NCI-H69 (cell line): Measurements from ENCODE around the gene BCAN.

Experiments
- DNase-seq: peaks from one replicate; lab custom pipeline; 2025; lab: John Stamatoyannopoulos, UW

Gene BCAN

DNA sequence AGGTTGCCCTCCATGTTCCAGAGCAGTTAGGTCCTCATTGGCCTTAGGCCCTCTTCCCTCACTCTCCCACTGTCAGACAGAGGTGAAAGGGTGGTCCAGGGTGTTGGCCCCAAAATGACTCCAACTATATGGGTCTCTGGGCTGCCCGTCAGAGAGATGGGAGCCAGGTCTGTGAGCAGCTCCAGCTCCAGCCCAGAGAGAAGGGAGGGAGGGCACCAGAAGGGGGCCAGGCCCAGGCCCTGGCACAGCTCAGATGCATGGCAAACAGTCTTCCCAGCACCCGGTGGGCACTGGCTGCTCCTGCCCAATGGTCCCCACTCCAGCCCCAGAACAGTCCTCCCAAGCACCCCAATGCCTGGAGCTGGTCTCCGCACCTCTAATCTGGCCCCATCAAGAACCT lies 2.2 kb downstream of the BCAN start:
- DNase-seq = no peak

DNA sequence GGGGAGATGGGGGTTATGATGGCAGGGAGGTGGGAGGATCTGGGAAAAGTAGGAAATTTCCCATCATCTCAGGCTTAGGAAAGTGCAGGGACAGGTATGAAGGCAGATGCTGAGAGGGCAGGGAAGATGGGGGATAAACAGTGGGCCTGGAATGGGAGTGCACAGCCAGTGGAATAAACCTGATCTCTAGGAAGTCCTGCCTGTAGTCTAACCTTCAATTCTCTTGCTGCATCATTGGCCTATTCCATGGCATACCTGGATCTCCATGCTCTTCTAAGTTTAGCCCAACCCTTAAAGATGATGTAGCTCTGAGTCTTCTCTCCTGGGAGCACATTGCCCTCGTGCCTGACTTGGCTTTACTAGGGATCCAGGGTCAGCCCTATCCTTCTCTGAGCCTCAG lies 2.7 kb downstream of the BCAN start:
- no peak for DNase-seq

GRCh38 chr1:156645056-156645455 lies 3.1 kb downstream of the BCAN start:
- no peak for DNase-seq

- no peak for DNase-seq
Measured at GRCh38 chr1:156645666-156646065, 3.7 kb downstream of the BCAN start.

DNA sequence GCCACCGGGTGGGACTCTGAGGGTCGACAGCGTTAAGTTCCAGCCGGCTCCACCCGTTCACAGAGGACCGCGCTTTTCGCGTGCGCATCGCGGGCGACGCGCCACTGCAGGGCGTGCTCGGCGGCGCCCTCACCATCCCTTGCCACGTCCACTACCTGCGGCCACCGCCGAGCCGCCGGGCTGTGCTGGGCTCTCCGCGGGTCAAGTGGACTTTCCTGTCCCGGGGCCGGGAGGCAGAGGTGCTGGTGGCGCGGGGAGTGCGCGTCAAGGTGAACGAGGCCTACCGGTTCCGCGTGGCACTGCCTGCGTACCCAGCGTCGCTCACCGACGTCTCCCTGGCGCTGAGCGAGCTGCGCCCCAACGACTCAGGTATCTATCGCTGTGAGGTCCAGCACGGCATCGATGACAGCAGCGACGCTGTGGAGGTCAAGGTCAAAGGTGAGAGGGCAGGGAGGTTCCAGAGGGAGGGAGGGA lies 4.9 kb downstream of the BCAN start:
- no peak for DNase-seq

DNA sequence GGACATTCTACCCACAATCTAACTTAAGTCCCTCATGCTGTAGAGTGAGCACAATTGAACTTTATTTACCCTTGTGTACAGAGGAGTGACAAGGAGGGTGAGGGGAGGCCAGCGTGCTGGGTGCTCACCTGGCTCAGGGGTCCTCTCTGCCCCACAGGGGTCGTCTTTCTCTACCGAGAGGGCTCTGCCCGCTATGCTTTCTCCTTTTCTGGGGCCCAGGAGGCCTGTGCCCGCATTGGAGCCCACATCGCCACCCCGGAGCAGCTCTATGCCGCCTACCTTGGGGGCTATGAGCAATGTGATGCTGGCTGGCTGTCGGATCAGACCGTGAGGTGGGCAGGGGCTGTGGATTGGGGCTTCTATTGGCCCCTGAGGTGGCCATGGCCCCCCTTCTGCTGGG lies 5.4 kb downstream of the BCAN start:
- DNase-seq = no peak

- DNase-seq = no peak
Measured at GRCh38 chr1:156648496-156648895, 6.6 kb downstream of the BCAN start.

GRCh38 chr1:156648951-156649350 lies 7.0 kb downstream of the BCAN start:
- peak; percentile 16 for DNase-seq

GRCh38 chr1:156652131-156652991 lies 10.4 kb downstream of the BCAN start:
- no peak for DNase-seq

DNA sequence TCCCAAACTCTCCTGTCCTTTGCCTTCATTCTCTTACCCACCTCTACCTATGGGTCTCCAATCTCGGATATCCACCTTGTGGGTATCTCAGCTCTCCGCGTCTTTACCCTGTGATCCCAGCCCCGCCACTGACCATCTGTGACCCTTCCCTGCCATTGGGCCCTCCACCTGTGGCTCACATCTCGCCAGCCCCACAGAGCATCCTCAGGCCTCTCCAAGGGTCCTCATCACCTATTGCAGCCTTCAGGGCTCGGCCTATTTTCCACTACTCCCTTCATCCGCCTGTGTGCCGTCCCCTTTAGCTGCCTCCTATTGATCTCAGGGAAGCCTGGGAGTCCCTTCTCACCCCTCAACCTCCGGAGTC lies 11.1 kb downstream of the BCAN start:
- no peak for DNase-seq

DNA sequence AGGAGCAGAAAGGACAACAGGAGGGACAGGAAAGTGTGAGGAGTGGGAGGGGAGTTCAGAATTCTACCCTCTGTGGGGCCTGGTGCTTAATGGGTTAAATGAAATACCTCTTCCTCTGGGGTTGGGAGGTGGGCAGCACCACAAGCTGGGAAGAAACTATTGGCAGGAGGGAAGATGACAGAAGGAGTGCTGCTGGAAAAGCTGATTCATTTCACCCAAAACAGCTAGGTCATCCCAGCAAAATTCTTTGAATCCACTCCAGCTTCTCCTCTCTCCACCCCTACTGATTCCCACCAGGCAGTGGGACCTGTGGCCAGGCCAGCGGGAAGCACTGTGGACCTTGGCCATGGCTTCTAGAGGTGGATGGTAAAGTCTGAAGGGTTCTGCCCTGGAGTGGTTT lies 12.8 kb downstream of the BCAN start:
- peak; percentile 20 for DNase-seq

DNA sequence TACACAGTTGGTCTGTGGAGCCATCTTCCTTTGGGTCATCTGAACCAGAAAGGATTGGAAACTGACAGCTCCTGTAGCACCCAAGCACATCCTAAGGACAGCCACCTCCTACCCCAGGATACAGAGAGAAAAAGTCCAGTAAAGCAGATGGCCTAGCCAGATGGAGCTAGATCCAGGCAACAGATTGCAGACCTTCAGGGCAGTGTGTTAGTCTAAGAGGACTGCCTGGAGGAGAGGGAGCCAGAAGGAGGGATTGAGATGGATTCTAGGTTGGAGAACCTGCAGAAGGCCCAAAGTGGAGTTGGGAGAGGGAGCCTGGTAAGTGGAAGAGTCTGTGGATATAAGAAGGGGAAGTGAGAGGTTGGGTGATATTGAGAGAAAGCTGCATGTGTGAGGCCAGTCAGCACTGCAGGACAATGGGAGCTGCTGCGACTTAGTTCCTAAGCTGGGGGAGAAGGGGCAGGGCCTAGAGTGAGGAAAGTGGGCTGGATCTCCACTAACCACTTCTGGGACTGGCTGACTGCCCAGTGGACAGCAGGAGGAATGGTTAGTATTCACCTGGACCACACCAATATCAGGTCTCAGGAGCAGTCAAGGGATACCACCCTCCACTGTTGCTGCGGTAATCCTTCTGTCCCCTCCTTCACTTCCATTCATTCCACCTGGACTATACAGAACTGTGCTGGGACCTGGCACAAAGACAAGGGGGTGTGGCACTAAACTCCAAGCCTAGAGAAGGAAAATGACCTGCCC lies 13.4 kb downstream of the BCAN start:
- DNase-seq = peak; percentile 63

GRCh38 chr1:156655904-156656516 lies 14.1 kb downstream of the BCAN start:
- no peak for DNase-seq

GRCh38 chr1:156656806-156657740 lies 15.2 kb downstream of the BCAN start:
- peak; percentile 77 for DNase-seq

GRCh38 chr1:156657741-156658319 lies 15.9 kb downstream of the BCAN start:
- peak; percentile 36 for DNase-seq

- no peak for DNase-seq
Measured at GRCh38 chr1:156658496-156658895, 16.6 kb downstream of the BCAN start.

- no peak for DNase-seq
Measured at GRCh38 chr1:156658945-156659574, 17.1 kb downstream of the BCAN start.

- DNase-seq = no peak
Measured at GRCh38 chr1:156659661-156659987, 17.7 kb downstream of the BCAN start.

GRCh38 chr1:156659988-156660751 lies 18.3 kb downstream of the BCAN start:
- DNase-seq = peak; percentile 98

GRCh38 chr1:156660752-156661112 lies 18.8 kb downstream of the BCAN start:
- no peak for DNase-seq
